BE2C (cell line): ENCODE data around the gene CCDC88C.

Experiments
- DNase-seq: peaks from one replicate; pipeline ENCODE4 v3.0.0-alpha.2; 2020
- H3K27me3 ChIP-seq: fragments of 250-450 bp; sonication (Bioruptor Pico); 2 replicates; pipeline ENCODE4 v1.5.1; 2020; ENCODE audit warnings: mild to moderate bottlenecking
- H3K36me3 ChIP-seq: fragments of 250-450 bp; sonication (Bioruptor Pico); 2 replicates; pipeline ENCODE4 v1.5.1; 2020; ENCODE audit warnings: mild to moderate bottlenecking
- H3K4me1 ChIP-seq: fragments of 250-450 bp; sonication (Bioruptor Pico); 2 replicates; pipeline ENCODE4 v1.5.1; 2020
- H3K4me3 ChIP-seq: 2 replicates; pipeline ENCODE4 v1.5.1; 2011; ENCODE audit warnings: low read depth, low read length
- H3K9me3 ChIP-seq: fragments of 250-450 bp; sonication (Bioruptor Pico); 2 replicates; pipeline ENCODE4 v1.5.1; 2020
- CTCF ChIP-seq: IDR thresholded peaks from 2 replicates; pipeline ENCODE4 v1.5.1; 2012; ENCODE audit warnings: mild to moderate bottlenecking, low read depth, low read length

CCDC88C gene

GRCh38 chr14:91358025-91358319 lies 59.6 kb downstream of the CCDC88C start:
- Histone ChIP-seq H3K27me3 (no peaks in the 10 kb centered on the region), H3K36me3 (no peaks in the 10 kb centered on the region), H3K4me3 (no peak overlapping the region), H3K4me1 (no peaks in the 10 kb centered on the region), H3K9me3 (no peaks in the 10 kb centered on the region)
- no peak for DNase-seq
- no peak for TF ChIP-seq CTCF

GRCh38 chr14:91357272-91358024 lies 60.2 kb downstream of the CCDC88C start:
- TF ChIP-seq CTCF = no peak
- Histone ChIP-seq H3K4me1 (no peaks in the 10 kb centered on the region), H3K9me3 (no peaks in the 10 kb centered on the region), H3K27me3 (no peaks in the 10 kb centered on the region), H3K36me3 (no peaks in the 10 kb centered on the region), H3K4me3 (no peak overlapping the region)
- no peak for DNase-seq

- no peaks in the 10 kb centered on the region for H3K36me3 ChIP-seq
- no peak for TF ChIP-seq CTCF
- no peaks in the 10 kb centered on the region for H3K4me1 ChIP-seq
- H3K27me3 ChIP-seq = no peaks in the 10 kb centered on the region
- no peaks in the 10 kb centered on the region for H3K9me3 ChIP-seq
- DNase-seq = no peak
- no peak overlapping the region for H3K4me3 ChIP-seq
These were observed 61.3 kb downstream of the CCDC88C start for GRCh38 chr14:91356181-91356763.

- H3K27me3 ChIP-seq = no peaks in the 10 kb centered on the region
- DNase-seq = peak; percentile 34
- no peaks in the 10 kb centered on the region for H3K9me3 ChIP-seq
- H3K36me3 ChIP-seq = no peaks in the 10 kb centered on the region
- H3K4me1 ChIP-seq = no peaks in the 10 kb centered on the region
- peak; percentile 45 for TF ChIP-seq CTCF
- H3K4me3 ChIP-seq = no peak overlapping the region
These were observed 62.5 kb downstream of the CCDC88C start for GRCh38 chr14:91354979-91355685.

GRCh38 chr14:91354221-91354916 lies 63.3 kb downstream of the CCDC88C start:
- Histone ChIP-seq H3K36me3 (no peaks in the 10 kb centered on the region), H3K4me3 (no peak overlapping the region)

More at GRCh38 chr14:91354221-91354916, 63.3 kb downstream of the CCDC88C start:
- no peak for DNase-seq
- Histone ChIP-seq H3K4me1 (no peaks in the 10 kb centered on the region), H3K27me3 (no peaks in the 10 kb centered on the region), H3K9me3 (no peaks in the 10 kb centered on the region)
- no peak for TF ChIP-seq CTCF
